Neuronal stem cell (in vitro differentiated cells): ENCODE data around the gene FGD3.
"Not testable (repeated sequence)": the region's sequence is repeated elsewhere in the genome, so short reads cannot be mapped to it uniquely, and the experiment has no call there.

ENCODE experiments used
- DNase-seq: peaks from one replicate; pipeline ENCODE4 v3.0.0-alpha.2; 2013; ENCODE audit warnings: low spot score
- H2AFZ ChIP-seq: one replicate; pipeline ENCODE4 v1.6.1; 2013; ENCODE audit warnings: mild to moderate bottlenecking, low read length, inconsistent platforms
- H2AK5ac ChIP-seq: 2 replicates; pipeline ENCODE4 v1.6.1; 2013; ENCODE audit warnings: low read depth, mild to moderate bottlenecking, inconsistent platforms, low read length, moderate library complexity, mixed read lengths
- H2BK120ac ChIP-seq: 2 replicates; pipeline ENCODE4 v1.6.1; 2013; ENCODE audit warnings: low read depth, mild to moderate bottlenecking, inconsistent platforms, low read length, moderate library complexity, mixed read lengths
- H2BK12ac ChIP-seq: one replicate; pipeline ENCODE4 v1.6.1; 2013; ENCODE audit warnings: low read length, inconsistent platforms
- H2BK15ac ChIP-seq: 2 replicates; pipeline ENCODE4 v1.6.1; 2013; ENCODE audit warnings: mild to moderate bottlenecking, low read length, inconsistent platforms, mixed read lengths
- H2BK5ac ChIP-seq: one replicate; pipeline ENCODE4 v1.6.1; 2013; ENCODE audit warnings: inconsistent platforms, mild to moderate bottlenecking, low read length, moderate library complexity
- H3K14ac ChIP-seq: one replicate; pipeline ENCODE4 v1.6.1; 2013; ENCODE audit warnings: low read length, inconsistent platforms
- H3K18ac ChIP-seq: 2 replicates; pipeline ENCODE4 v1.6.1; 2013; ENCODE audit warnings: low read length, inconsistent platforms
- H3K23ac ChIP-seq: 2 replicates; pipeline ENCODE4 v1.6.1; 2013; ENCODE audit warnings: low read depth, mild to moderate bottlenecking, mixed read lengths, low read length, inconsistent platforms; ENCODE audit not compliant: poor library complexity
- H3K27ac ChIP-seq: replicated peaks from 3 replicates; pipeline ENCODE4 v1.5.1; 2013; ENCODE audit warnings: low read length, inconsistent platforms
- H3K27me3 ChIP-seq, 3 experiments: 2 replicates each; pipeline ENCODE4 v1.6.1; 2013; ENCODE audit warnings: low read length in 3 of 3, mild to moderate bottlenecking in 2 of 3, inconsistent platforms in 1 of 3, low read depth in 1 of 3, mixed read lengths in 1 of 3, moderate library complexity in 1 of 3; ENCODE audit not compliant: control insufficient read depth in 3 of 3, insufficient read depth in 3 of 3
- H3K36me3 ChIP-seq, 2 donors: replicated peaks in 1 of 2; 2 replicates each; pipeline ENCODE4 v1.6.1; 2013; ENCODE audit warnings: low read length in 2 of 2; ENCODE audit not compliant: control insufficient read depth in 2 of 2, insufficient read depth in 2 of 2
- H3K4ac ChIP-seq: 2 replicates; pipeline ENCODE4 v1.6.1; 2013; ENCODE audit warnings: inconsistent platforms, mild to moderate bottlenecking, low read length, moderate library complexity
- H3K4me1 ChIP-seq, 2 donors: 1 replicate in 1 of 2; 2 replicates in 1 of 2; pipeline ENCODE4 v1.6.1; 2013; ENCODE audit warnings: low read length in 2 of 2, low read depth in 1 of 2; ENCODE audit not compliant: control insufficient read depth in 2 of 2, insufficient read depth in 1 of 2
- H3K4me2 ChIP-seq: one replicate; pipeline ENCODE4 v1.6.1; 2013; ENCODE audit warnings: mild to moderate bottlenecking, low read length, inconsistent platforms; ENCODE audit not compliant: insufficient read depth, poor library complexity, severe bottlenecking
- H3K4me3 ChIP-seq, 2 donors: 2 replicates each; pipeline ENCODE4 v1.5.1; 2013; ENCODE audit warnings: low read length in 2 of 2, mild to moderate bottlenecking in 2 of 2, inconsistent platforms in 1 of 2, moderate library complexity in 1 of 2
- H3K79me1 ChIP-seq: one replicate; pipeline ENCODE4 v1.6.1; 2013; ENCODE audit warnings: low read depth, mild to moderate bottlenecking, inconsistent platforms, low read length, moderate library complexity
- H3K9ac ChIP-seq: one replicate; pipeline ENCODE4 v1.6.1; 2013; ENCODE audit warnings: mild to moderate bottlenecking, low read depth, low read length, inconsistent platforms; ENCODE audit not compliant: poor library complexity
- H3K9me3 ChIP-seq, 2 donors: replicated peaks in 1 of 2; 2 replicates each; pipeline versions ENCODE3 to v1.6.1; 2013; ENCODE audit warnings: low read length in 2 of 2, mild to moderate bottlenecking in 2 of 2, inconsistent platforms in 1 of 2, low read depth in 1 of 2, mixed read lengths in 1 of 2, moderate library complexity in 1 of 2; ENCODE audit not compliant: control insufficient read depth in 2 of 2, insufficient read depth in 1 of 2
- H4K8ac ChIP-seq: one replicate; pipeline ENCODE4 v1.6.1; 2013; ENCODE audit warnings: low read depth, mild to moderate bottlenecking, inconsistent platforms, low read length, moderate library complexity
- H4K91ac ChIP-seq: one replicate; pipeline ENCODE4 v1.6.1; 2013; ENCODE audit warnings: low read length, low read depth, mild to moderate bottlenecking, inconsistent platforms; ENCODE audit not compliant: poor library complexity
- WGBS, 2 donors: extraction: QIAGEN DNeasy Blood & Tissue Kit; methylation state at CpG; one replicate each; pipeline ENCODE4 v1.1.7; 2013; ENCODE audit warnings: missing lambda C conversion rate in 2 of 2, mixed read lengths in 1 of 2; ENCODE audit not compliant: insufficient read length in 2 of 2, insufficient replicate concordance in 1 of 2; ENCODE audit errors: extremely low coverage in 2 of 2; 5-methylcytosine and 5-hydroxymethylcytosine counted together

The FGD3 gene

GRCh38 chr9:92989561-92989960, 42.2 kb downstream of the FGD3 start:
- no CpG with 5 or more reads among the region's 3 CpGs for WGBS, 2 donors

DNA sequence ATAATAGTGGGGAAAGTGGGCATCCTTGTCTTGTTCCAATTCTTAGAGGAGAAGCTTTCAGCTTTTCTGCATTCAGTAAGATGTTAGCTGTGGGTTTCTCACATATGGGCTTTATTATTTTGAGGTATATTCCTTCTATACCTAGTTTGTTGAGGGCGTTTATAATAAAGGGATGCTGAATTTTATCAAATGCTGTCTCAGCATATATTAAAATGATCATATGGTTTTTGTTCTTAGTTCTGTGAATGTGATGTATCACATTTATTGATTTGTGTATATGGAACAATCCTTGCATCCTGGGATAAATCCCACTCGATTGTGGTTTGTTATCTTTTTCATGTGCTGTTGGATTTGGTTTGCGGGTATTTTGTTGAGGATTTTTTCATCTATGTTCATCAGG, 43.1 kb downstream of the FGD3 start:
- no peak overlapping the region for H3K27ac ChIP-seq
- H4K8ac ChIP-seq, result no peak overlapping the region
- no peak overlapping the region for H3K14ac ChIP-seq
- H2AK5ac ChIP-seq, result no peak overlapping the region
- H3K4me1 ChIP-seq, result peaks cover 0 to 5% of the 10 kb centered on the region in 2 donors
- no peaks in the 10 kb centered on the region for H3K27me3 ChIP-seq
- no peak overlapping the region for H3K23ac ChIP-seq
- H3K4me2 ChIP-seq, result no peak overlapping the region
- H3K4ac ChIP-seq, result no peak overlapping the region
- no peak overlapping the region for H3K18ac ChIP-seq
- H3K4me3 ChIP-seq, result no peak overlapping the region
- H4K91ac ChIP-seq, result no peak overlapping the region
- no CpG with 5 or more reads among the region's 3 CpGs for WGBS, 2 donors
- no peak overlapping the region for H2BK120ac ChIP-seq
- peaks cover 4 to 8% of the 10 kb centered on the region in 2 donors for H3K9me3 ChIP-seq
- no peak overlapping the region for H2BK12ac ChIP-seq
- no peak overlapping the region for H2BK15ac ChIP-seq
- H3K79me1 ChIP-seq, result no peaks in the 10 kb centered on the region
- no peak for DNase-seq
- no peak overlapping the region for H2BK5ac ChIP-seq
- H2AFZ ChIP-seq, result no peak overlapping the region
- no peaks in the 10 kb centered on the region for H3K36me3 ChIP-seq
- H3K9ac ChIP-seq, result no peak overlapping the region

More at GRCh38 chr9:92989561-92989960, 42.2 kb downstream of the FGD3 start:
- Histone ChIP-seq H3K4me3 (no peak overlapping the region), H4K8ac (no peak overlapping the region), H2AK5ac (no peak overlapping the region), H3K36me3 (no peaks in the 10 kb centered on the region), H3K27ac (no peak overlapping the region), H2AFZ (no peak overlapping the region), H3K4me1 (peaks cover 0 to 5% of the 10 kb centered on the region in 2 donors), H2BK12ac (no peak overlapping the region), H3K9me3 (peaks cover 10 to 11% of the 10 kb centered on the region in 2 donors), H3K4ac (no peak overlapping the region), H2BK120ac (no peak overlapping the region), H4K91ac (no peak overlapping the region), H3K14ac (no peak overlapping the region), H3K27me3 (no peaks in the 10 kb centered on the region), H2BK5ac (no peak overlapping the region), H3K18ac (no peak overlapping the region), H2BK15ac (no peak overlapping the region), H3K79me1 (no peaks in the 10 kb centered on the region), H3K9ac (no peak overlapping the region), H3K4me2 (no peak overlapping the region), H3K23ac (no peak overlapping the region)
- DNase-seq, result no peak

- Histone ChIP-seq H3K14ac (no peak overlapping the region), H4K91ac (no peak overlapping the region), H3K18ac (no peak overlapping the region), H3K79me1 (no peaks in the 10 kb centered on the region), H3K27ac (no peak overlapping the region), H3K4ac (no peak overlapping the region), H2BK120ac (no peak overlapping the region), H2AK5ac (no peak overlapping the region), H3K4me3 (no peak overlapping the region), H2AFZ (no peak overlapping the region), H3K4me1 (peaks cover 0 to 5% of the 10 kb centered on the region in 2 donors), H3K36me3 (no peaks in the 10 kb centered on the region), H3K9me3 (peaks cover 0 to 8% of the 10 kb centered on the region in 2 donors), H4K8ac (no peak overlapping the region), H2BK5ac (no peak overlapping the region), H2BK12ac (no peak overlapping the region), H3K4me2 (no peak overlapping the region), H2BK15ac (no peak overlapping the region), H3K27me3 (no peaks in the 10 kb centered on the region), H3K9ac (no peak overlapping the region), H3K23ac (no peak overlapping the region)
- no CpG with 5 or more reads among the region's 4 CpGs for WGBS, 2 donors
- DNase-seq, result no peak
These were observed 45.2 kb downstream of the FGD3 start for GRCh38 chr9:92992549-92992948.

- H2AFZ ChIP-seq, H3K79me1 ChIP-seq, H3K27me3 ChIP-seq, H3K4me1 ChIP-seq, H3K9me3 ChIP-seq, H2BK5ac ChIP-seq, H3K9ac ChIP-seq, H3K36me3 ChIP-seq, H2AK5ac ChIP-seq, H3K4ac ChIP-seq, H3K4me2 ChIP-seq, H4K91ac ChIP-seq, H3K27ac ChIP-seq, H3K14ac ChIP-seq, H2BK120ac ChIP-seq, H4K8ac ChIP-seq, H2BK12ac ChIP-seq, H3K4me3 ChIP-seq, H2BK15ac ChIP-seq, H3K18ac ChIP-seq, H3K23ac ChIP-seq, DNase-seq: not testable (repeated sequence)
- WGBS, 2 donors, result no CpG with 5 or more reads among the region's 10 CpGs
These were observed 51.5 kb downstream of the FGD3 start for GRCh38 chr9:92998871-92999270.
